ENCODE data around the gene S100A5.
"Not testable (repeated sequence)": the region's sequence is repeated elsewhere in the genome, so short reads cannot be mapped to it uniquely, and the experiment has no call there.

The S100A5 gene

GRCh38 chr1:153532181-153532580 lies 8.6 kb downstream of the S100A5 start:
- DNase-seq = no peak

DNA sequence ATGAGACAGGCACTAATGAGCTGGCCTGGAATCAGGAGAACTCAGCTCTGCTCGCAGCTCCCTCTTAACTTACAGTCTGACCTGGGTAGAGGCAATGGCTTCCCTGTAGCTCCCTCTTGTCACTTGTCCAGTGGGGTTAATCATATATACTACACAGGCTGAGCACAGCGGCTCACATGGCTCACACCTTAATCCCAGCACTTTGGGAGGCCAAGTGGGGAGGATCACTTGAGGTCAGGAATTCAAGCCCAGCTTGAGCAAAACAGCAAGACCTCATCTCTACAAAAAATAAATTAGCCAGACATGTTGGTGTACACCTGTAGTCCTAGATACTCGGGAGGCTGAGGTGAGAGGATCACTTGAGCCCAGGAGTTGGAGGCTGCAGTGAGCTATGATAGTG lies 9.1 kb downstream of the S100A5 start:
- DNase-seq = no peak

DNA sequence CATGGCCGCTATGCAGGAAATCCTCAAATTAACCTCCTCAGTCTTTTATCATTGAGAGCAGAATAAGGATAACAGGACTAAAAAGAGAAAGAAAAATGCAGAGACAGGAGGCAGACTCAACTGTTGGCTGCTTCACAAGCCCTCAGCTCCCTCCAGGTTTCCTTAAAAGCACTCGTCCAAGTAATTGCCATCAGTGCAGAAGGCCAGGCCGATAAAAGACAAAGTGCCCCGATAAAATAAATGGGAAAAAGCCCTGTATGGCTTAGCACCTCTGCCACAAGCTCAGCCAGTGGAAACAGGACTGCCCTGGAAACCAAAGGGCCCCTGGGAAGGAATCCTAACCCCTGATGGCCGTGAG lies 13.1 kb downstream of the S100A5 start:
- no peak for DNase-seq

GRCh38 chr1:153527023-153527682 lies 13.6 kb downstream of the S100A5 start:
- no peak for DNase-seq

DNA sequence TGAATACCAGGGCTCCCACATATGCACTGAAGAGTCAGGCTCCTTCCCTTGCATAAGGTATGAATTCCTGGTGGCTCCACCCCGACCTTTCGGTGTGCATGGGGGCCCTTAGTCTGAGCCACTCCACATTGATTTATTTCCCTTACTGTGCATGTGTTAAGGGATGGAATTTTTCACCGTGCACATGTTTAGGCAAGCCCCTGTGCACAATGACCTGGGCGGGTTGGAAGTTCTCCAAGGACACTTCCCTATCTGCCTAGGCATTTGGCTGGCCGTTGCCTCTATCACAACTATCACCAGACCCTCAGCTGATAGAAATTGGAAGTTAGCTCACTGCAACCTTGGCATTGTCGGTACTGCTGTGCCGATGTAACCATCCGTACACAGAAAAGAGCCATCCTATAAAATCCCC lies 14.6 kb downstream of the S100A5 start:
- no peak for DNase-seq

DNA sequence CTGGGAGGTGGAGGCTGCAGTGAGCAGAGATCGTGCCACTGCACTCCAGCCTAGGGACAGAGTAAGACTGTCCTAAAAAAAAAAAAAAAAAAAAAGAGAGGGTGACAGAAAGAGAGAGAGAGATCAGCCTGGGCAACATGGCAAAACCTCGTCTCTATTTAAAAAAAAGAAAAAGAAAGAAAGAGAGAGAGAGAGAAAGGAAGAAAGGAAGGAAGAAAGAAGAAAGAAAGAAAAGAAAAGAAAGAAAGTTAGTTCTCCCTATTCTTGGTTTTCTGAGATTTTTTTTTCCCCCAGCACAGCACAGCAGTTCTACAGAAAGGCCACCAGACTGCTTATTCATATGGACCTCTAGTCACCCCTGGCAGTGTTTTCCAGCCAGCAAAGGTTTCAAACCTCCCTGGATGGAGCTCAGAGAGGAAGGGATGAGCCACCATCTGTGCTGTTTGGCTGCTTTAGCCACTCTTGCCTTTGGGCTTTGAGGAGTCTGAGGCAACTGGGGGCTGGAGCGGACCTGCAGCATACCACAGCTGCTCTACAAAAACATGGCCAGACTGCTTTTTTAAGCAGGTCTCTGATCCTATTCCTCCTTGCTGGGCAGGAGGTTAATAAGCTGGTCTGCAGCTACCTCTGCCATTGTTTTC lies 15.5 kb downstream of the S100A5 start:
- no peak for DNase-seq

DNA sequence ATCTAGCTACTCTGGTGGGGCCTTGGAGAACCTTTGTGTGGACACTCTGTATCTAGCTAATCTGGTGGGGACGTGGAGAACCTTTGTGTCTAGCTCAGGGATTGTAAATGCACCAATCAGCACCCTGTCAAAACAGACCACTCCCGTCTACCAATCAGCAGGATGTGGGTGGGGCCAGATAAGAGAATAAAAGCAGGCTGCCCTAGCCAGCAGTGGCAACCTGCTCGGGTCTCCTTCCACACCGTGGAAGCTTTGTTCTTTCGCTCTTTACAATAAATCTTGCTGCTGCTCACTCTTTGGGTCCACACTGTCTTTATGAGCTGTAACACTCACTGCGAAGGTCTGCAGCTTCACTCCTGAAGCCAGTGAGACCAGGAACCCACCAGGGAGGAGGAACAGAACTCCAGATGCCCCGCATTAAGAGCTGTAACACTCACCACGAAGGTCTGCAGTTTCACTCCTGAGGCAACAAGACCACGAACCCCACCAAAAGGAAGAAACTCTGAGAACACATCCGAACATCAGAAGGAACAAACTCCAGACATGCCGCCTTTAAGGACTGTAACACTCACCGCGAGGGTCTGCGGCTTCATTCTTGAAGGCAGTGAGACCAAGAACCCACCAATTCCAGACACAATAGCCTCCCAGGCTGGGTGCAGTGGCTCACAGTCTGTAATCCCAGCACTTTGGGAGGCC lies 18.2 kb downstream of the S100A5 start:
- not testable (repeated sequence) for DNase-seq

GRCh38 chr1:153521808-153522207 lies 18.9 kb downstream of the S100A5 start:
- not testable (repeated sequence) for DNase-seq

DNA sequence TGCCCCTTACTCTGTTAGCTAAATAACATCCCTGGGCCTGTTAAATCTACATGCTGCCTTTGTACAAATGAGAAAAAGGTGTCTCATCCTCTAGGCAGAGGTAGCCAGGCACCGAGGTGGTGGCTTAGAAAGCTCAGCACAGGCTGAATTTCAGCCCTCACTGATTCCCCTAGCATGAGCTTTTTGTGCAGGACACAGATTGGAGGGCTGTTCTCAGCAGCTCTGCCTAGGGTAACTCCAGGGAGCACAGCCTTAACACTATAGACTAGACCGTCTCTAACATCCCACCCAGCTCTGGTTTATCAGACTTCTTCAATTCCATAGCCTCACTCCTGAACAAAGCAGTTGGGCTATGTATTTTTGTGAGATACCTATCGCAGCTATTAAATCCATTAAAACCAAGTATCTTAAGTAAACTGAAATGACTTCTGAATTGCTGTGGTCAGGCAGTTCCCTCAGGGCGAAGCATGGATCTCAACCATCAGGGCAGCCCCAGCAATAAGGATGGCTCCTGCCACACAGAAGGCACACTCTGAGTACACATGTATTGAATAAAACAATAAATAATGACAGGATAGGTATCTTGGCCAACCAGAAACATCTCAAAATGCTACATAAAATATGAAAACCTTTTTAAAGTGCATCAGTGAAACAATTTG lies 19.8 kb downstream of the S100A5 start:
- DNase-seq = no peak

- DNase-seq = not testable (repeated sequence)
These were observed 20.5 kb downstream of the S100A5 start for GRCh38 chr1:153520137-153520691.

DNA sequence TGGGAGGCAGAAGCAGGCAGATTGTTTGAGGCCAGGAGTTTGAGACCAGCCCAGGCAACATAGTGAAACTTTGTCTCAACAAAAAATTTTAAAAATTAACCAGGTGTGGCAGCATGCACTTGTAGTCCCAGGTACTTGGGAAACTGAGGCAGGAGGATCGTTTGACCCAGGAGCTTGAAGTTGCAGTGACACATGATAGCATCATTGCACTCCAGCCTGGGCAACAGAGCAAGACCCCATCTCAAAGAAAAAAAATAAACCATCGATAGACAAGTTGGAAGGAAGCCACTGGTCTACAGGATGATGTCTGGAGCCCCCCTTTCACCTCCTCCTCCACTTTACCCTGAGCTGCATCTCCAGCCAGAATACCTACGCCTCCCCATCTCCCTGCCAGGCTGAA lies 21.5 kb downstream of the S100A5 start:
- no peak for DNase-seq

DNA sequence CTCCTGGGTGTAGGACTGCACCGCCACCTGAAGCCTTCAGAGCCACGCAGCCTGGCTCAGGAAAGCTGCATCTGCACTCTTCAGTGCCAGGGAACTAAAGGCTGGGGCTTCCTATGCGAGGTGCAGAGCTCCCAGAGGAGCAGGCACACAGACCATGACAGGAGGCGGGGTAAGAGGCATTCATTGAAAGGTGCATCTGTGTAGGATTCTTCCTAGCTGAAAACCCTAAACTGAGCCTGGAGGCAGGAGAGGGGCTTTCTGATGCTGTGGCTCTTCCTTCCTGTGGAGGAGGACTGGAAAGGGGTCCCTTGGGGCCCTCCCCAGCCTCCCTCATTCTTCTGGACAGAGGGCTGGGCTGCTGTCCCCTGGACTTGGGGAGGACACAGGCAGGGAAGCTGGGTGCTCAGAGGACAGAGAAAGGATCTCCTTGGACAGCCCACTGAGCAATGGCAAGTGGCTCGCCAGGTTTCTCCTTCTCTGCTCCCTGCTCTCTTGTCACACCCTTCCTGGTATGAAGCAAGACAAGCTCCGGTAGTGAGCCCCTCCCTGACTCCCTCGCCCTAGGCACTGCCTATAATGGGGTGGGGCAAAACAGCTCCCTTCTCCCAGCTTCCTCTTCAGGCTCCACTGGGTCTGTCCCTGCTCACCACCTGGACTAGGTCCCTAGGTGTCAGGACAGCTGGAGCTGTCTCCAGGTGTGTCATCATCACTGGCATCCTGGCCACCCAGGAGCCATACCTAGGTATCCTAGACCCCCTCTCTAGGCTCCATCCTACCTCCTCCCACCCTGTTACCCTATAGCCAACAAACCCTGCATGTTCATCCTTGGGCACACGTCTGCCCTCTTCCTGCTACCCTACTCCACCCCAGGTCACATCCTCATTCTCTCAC lies 25.0 kb downstream of the S100A5 start:
- no peak for DNase-seq

- DNase-seq = no peak
These were observed 27.1 kb downstream of the S100A5 start for GRCh38 chr1:153513666-153514065.

DNA sequence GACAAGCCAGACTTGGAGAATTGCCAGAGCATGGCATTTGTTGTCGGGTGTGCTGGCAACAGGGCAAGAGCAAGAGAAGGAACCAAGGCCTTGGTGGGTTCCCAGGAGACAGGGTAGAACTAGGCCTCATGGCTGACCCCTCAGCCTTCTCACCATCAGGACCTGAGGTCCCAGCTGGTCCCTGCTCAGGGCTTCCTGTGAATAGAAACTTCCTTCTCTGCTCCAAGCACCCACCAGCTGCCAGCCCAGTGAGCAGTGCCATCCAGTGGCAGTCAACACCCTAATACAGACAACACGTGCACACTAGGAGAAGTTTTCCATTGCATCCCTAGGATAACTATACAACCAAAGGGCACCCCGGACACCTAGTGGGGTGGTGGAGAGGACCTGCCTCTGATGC lies 27.7 kb downstream of the S100A5 start:
- no peak for DNase-seq

DNA sequence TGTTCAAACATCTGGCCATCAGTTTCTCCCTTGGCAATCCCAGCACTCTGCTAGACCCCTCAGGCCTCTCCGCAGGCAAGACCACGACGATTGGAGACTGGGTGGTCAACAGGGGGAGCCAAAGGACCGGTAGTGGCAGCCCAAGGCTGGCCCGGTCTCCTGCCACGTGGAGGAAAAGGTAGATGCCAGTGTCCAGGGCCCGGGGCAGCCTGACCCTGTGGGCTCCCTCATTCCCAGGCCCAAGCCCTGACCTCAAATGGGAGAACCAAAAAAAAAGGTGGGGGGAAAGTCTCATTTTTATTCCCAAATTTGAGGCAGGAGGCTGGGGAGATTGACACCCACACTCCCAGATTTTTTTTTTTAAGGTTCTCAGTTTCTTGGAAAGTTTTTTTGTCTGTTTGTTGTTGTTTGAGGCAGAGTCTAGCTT lies 29.7 kb downstream of the S100A5 start:
- peak; percentile 77 for DNase-seq

DNA sequence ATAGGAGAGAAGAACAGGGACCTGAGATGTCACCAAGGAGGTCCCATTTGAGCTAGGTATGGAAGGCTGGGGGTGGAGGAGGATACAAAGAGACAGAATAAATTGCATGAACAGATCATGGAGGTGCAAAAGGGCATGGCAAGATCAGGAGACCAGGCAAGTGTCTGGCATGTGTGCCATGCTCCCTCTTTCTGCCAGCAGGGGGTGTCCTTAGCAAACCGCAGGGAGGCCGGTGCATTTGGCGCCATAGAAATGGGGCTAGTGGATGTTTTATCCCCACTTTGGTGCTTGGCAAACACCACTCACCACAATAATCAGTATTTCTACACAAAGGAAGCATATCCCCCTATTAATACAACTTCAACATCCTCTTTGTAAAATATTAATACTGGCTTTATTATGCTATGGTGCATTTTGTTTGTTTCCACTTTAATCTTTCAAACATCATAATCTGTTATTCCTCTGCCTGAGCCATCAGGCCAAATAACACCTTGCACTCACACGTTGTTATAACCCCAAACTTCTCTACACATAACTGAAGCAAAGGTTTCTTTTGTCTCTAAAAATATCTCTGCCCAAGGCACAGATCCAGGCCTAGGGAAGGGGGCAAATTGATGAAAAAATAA lies 30.9 kb downstream of the S100A5 start:
- DNase-seq = peak; percentile 68

GRCh38 chr1:153509036-153509435 lies 31.7 kb downstream of the S100A5 start:
- no peak for DNase-seq

GRCh38 chr1:153507926-153508583 lies 32.7 kb downstream of the S100A5 start:
- no peak for DNase-seq

DNA sequence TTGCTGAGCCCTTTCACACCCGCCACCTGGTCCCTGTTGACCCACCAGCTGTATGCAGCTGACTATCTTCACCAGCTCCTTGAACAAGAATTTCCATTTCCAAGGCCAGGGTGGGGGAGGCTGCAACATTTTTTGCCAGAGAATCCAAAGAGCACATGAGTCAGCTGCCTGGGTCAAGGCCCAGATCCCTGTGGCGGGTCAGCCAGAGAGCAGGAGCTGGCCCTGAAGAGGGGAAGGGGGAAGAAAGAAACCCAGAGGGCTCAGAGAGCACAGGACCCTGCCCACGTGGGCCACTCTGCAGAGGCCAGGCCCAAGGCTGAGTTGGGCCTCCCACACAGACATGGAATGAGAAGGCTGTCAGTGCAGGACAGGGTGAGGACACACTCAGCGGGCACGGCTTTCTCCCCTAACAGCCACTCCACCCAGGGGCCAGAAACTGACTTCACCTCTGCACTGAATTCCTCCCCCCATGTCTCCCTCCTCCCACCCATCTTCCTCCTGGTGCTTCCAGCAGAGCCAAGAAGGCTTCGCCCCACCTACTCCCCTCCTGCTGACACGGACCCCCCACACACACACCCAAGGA lies 33.8 kb downstream of the S100A5 start:
- no peak for DNase-seq

DNA sequence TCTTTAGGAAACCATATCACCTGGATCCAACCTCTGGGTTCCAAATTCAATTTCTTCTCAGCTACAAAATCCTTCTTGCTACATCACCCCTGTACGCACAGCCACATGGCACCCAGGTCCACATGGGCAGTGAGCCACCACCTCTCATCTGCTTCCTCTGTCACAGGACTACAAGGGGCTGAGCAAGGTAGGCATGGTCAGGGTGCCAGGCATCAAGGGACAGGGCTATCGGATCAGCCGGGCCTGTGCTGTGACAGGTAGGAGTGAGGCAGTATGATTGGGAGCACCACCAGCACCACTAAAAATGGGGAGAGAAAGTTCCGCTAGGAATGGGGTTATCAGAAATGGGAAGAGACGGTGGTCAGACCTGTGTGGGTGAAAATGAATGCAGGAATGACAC lies 34.3 kb downstream of the S100A5 start:
- DNase-seq = no peak

- no peak for DNase-seq
These were observed 35.2 kb downstream of the S100A5 start for GRCh38 chr1:153505576-153505975.

Data from activated T-cell treated with anti-CD3 and anti-CD28 coated beads, Interleukin-2, amount 50 U/mL, for 1 hour (primary cell).